HCT116 (cell line): Measurements from ENCODE around the gene GLT6D1. TPM values are rescaled to one million over a fixed set of nuclear protein-coding genes. Genes with fewer than 3 reads are reported as not detected.

Experiments
- ATAC-seq: fragments of 200-7000 bp; cut with Tn5 transposase; 2 replicates; pipeline ENCODE4 v1.9.1; 2020; ENCODE audit warnings: mild to moderate bottlenecking, moderate library complexity
- BruUV-seq: library from RNA; stranded (reverse); fragments of 400-500 nt; replicated peaks from 2 replicates; lab custom pipeline; 2021; lab: Mats Ljungman, UMichigan
- CTCF ChIA-PET: fragments of 300-600 bp; sonication (Branson Sonifier 250); formaldehyde crosslinking; loops from one replicate; lab custom pipeline; 2021; ENCODE audit warnings: antibody characterized with exemption; lab: Charles Lee
- POLR2A ChIA-PET: fragments of 300-600, 350-600 bp; sonication (Branson Sonifier 250); formaldehyde crosslinking; loops from one replicate; lab custom pipeline; 2021; ENCODE audit warnings: antibody characterized with exemption; lab: Charles Lee
- RAD21 ChIA-PET, 2 experiments: fragments of 300-600 bp; sonication (Branson Sonifier 250); formaldehyde crosslinking; loops; one replicate each; lab custom pipeline; 2023; ENCODE audit warnings: low total read pairs in 2 of 2; ENCODE audit not compliant: uncharacterized antibody in 2 of 2, unreplicated experiment in 2 of 2, low non-redundant PET in 1 of 2; lab: Charles Lee
- DNase-seq: peaks from one replicate; pipeline ENCODE4 v3.0.0-alpha.2; 2010; ENCODE audit warnings: low read depth, low spot score
- H2AFZ ChIP-seq: fragments of 200-600 bp; shearing (Covaris generic), sonication (generic); 2 replicates; pipeline ENCODE4 v1.6.1; 2017; ENCODE audit warnings: low read depth, mixed run types, mixed read lengths, antibody characterized with exemption, low read length; ENCODE audit not compliant: poor library complexity, severe bottlenecking
- H3K27ac ChIP-seq: 2 replicates; pipeline ENCODE4 v1.5.1; 2012; ENCODE audit warnings: low read depth, low read length
- H3K27me3 ChIP-seq: fragments of 200-600 bp; sonication (generic); 2 replicates; pipeline ENCODE4 v1.6.1; 2016; ENCODE audit warnings: mixed run types, low read length, mixed read lengths; ENCODE audit not compliant: insufficient read depth
- H3K36me3 ChIP-seq, 2 experiments: fragments of 200-500 bp in 1 of 2; fragments of 200-600 bp in 1 of 2; sonication (Bioruptor generic) in 1 of 2; sonication (generic) in 1 of 2; 2 replicates each; pipeline versions ENCODE4 v1.5.1 to v1.6.1; 2014 to 2016; ENCODE audit warnings: low read length in 2 of 2, inconsistent platforms in 1 of 2, mixed read lengths in 1 of 2, mixed run types in 1 of 2; ENCODE audit not compliant: insufficient read depth in 2 of 2, control insufficient read depth in 1 of 2
- H3K4me1 ChIP-seq, 2 experiments: fragments of 200-600 bp in 1 of 2; sonication (generic) in 1 of 2; 2 replicates each; pipeline versions ENCODE4 v1.5.1 to v1.6.1; 2012 to 2017; ENCODE audit warnings: low read length in 2 of 2, inconsistent platforms in 1 of 2, mild to moderate bottlenecking in 1 of 2, mixed read lengths in 1 of 2, mixed run types in 1 of 2, moderate library complexity in 1 of 2; ENCODE audit not compliant: insufficient read depth in 2 of 2, control insufficient read depth in 1 of 2
- H3K4me2 ChIP-seq: fragments of 200-600 bp; sonication (generic); 2 replicates; pipeline ENCODE4 v1.6.1; 2017; ENCODE audit warnings: mixed run types, low read length, mixed read lengths
- H3K4me3 ChIP-seq, 2 experiments: fragments of 200-600 bp in 1 of 2; sonication (generic) in 1 of 2; replicated peaks in 1 of 2; 2 replicates each; pipeline ENCODE4 v1.5.1; 2011 to 2016; ENCODE audit warnings: low read length in 2 of 2, control low read depth in 1 of 2, low read depth in 1 of 2, mild to moderate bottlenecking in 1 of 2, mixed read lengths in 1 of 2, mixed run types in 1 of 2
- H3K79me2 ChIP-seq: fragments of 200-600 bp; sonication (generic); 2 replicates; pipeline ENCODE4 v1.6.1; 2017; ENCODE audit warnings: mild to moderate bottlenecking, mixed run types, low read length, moderate library complexity, mixed read lengths; ENCODE audit not compliant: insufficient read depth
- H3K9ac ChIP-seq: fragments of 200-600 bp; sonication (generic); 2 replicates; pipeline ENCODE4 v1.6.1; 2016; ENCODE audit warnings: low read length, mixed read lengths
- H3K9me2 ChIP-seq: fragments of 200-600 bp; sonication (generic), shearing (Covaris generic); 2 replicates; pipeline ENCODE4 v1.6.1; 2017; ENCODE audit warnings: mixed run types, mild to moderate bottlenecking, moderate library complexity; ENCODE audit not compliant: insufficient read depth
- H3K9me3 ChIP-seq, 2 experiments: fragments of 200-500 bp in 1 of 2; fragments of 200-600 bp in 1 of 2; sonication (Bioruptor generic) in 1 of 2; sonication (generic) in 1 of 2; 2 replicates each; pipeline ENCODE4 v1.6.1; 2014 to 2017; ENCODE audit warnings: low read length in 2 of 2, mixed read lengths in 2 of 2, inconsistent platforms in 1 of 2, low read depth in 1 of 2, mild to moderate bottlenecking in 1 of 2, mixed run types in 1 of 2, moderate library complexity in 1 of 2; ENCODE audit not compliant: control insufficient read depth in 1 of 2, insufficient read depth in 1 of 2
- H4K20me1 ChIP-seq: fragments of 200-600 bp; sonication (generic), shearing (Covaris generic); 2 replicates; pipeline ENCODE4 v1.6.1; 2017; ENCODE audit warnings: mixed run types, mild to moderate bottlenecking, moderate library complexity; ENCODE audit not compliant: insufficient read depth
- CBX3 ChIP-seq: IDR thresholded peaks from 2 replicates; pipeline ENCODE4 v1.6.1; 2012; ENCODE audit warnings: low read depth
- ELF1 ChIP-seq: IDR thresholded peaks from 2 replicates; pipeline ENCODE4 v1.6.1; 2012; ENCODE audit warnings: low read depth, borderline replicate concordance
- FOSL1 ChIP-seq: IDR thresholded peaks from 2 replicates; pipeline ENCODE4 v1.6.1; 2012; ENCODE audit warnings: low read depth
- POLR2AphosphoS5 ChIP-seq: IDR thresholded peaks from 2 replicates; pipeline ENCODE4 v1.6.1; 2011; ENCODE audit warnings: mild to moderate bottlenecking, low read depth, low read length, moderate library complexity
- SRF ChIP-seq: IDR thresholded peaks from 2 replicates; pipeline ENCODE4 v1.6.1; 2012; ENCODE audit warnings: low read depth
- intact Hi-C: fragments of 100-400 bp; cut with micrococcal nuclease; formaldehyde crosslinking; loops from 2 replicates; pipeline ENCODE4 v1.10.0; 2022
- total RNA-seq: library from RNA; stranded (reverse); gene quantifications from one replicate; pipeline ENCODE4 v1.2.1, GENCODE V29; 2021; ENCODE audit not compliant: unreplicated experiment
- TF ChIP-seq, protein P1 (sequence below): IDR thresholded peaks from 2 replicates; pipeline ENCODE4 v1.6.1; 2012; ENCODE audit warnings: low read depth
- TF ChIP-seq, protein P2 (sequence below): IDR thresholded peaks from 2 replicates; pipeline ENCODE4 v1.6.1; 2012

The GLT6D1 gene
- total RNA-seq, 1 experiment from 2014 or later: not detected

DNA sequence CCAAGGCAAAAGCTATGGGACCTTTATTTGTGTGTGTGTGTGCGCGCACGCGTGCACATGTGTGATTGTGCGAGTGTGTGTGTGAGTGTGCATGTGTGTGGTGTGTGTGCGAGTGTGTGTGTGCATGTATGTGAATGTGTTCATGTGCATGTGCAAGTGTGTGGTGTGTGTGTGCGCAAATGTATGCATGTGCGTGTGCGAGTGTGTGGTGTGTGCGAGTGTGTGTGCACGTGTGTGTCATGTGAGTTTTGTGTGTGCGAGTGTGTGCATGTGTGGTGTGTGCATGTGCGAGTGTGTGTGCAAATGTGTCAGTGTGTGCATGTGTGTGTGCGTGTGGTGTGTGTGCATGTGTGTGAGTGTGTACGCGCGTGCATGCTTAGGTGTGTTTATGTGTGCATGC is 11.1 kb upstream of the GLT6D1 start:
- intact Hi-C loops: no loop called here
- H3K4me2 ChIP-seq: no peak overlapping the region

DNA sequence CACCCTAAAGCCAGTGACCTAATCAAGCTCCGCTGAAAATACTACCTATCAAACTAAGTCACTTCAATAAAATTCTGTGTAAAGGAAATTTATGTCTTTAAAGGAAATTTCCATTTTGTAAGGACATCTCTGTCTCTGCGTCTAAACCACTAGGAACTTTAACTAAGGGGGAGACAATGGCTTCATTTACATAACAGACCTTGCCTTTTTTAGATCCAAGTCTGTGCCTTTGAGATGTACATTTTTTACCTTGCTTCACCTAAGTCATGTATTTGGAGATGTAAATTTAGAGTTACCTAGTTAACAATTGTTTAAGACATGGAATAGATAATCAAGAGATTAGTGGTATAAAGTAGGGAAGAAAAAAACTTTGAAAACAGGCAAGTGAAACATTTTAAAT is 10.2 kb upstream of the GLT6D1 start:
- ATAC-seq (no peak), DNase-seq (no peak)
- Histone ChIP-seq H3K9ac (no peak overlapping the region), H3K27me3 (no peaks in the 10 kb centered on the region), H3K27ac (no peak overlapping the region), H3K36me3 (no peaks in the 10 kb centered on the region), H3K4me1 (no peaks in the 10 kb centered on the region), H3K79me2 (no peaks in the 10 kb centered on the region), H4K20me1 (no peaks in the 10 kb centered on the region), H3K9me3 (peaks cover 18 to 46% of the 10 kb centered on the region in 2 experiments; a peak in 3 of 4 replicates), H3K9me2 (no peaks in the 10 kb centered on the region), H3K4me2 (no peak overlapping the region), H2AFZ (no peak overlapping the region), H3K4me3 (no peak overlapping the region)
- TF ChIP-seq SRF: no peak
- no peak for TF ChIP-seq POLR2AphosphoS5
- TF ChIP-seq FOSL1: no peak
- no peak for TF ChIP-seq CBX3
- TF ChIP-seq, protein P1, sequence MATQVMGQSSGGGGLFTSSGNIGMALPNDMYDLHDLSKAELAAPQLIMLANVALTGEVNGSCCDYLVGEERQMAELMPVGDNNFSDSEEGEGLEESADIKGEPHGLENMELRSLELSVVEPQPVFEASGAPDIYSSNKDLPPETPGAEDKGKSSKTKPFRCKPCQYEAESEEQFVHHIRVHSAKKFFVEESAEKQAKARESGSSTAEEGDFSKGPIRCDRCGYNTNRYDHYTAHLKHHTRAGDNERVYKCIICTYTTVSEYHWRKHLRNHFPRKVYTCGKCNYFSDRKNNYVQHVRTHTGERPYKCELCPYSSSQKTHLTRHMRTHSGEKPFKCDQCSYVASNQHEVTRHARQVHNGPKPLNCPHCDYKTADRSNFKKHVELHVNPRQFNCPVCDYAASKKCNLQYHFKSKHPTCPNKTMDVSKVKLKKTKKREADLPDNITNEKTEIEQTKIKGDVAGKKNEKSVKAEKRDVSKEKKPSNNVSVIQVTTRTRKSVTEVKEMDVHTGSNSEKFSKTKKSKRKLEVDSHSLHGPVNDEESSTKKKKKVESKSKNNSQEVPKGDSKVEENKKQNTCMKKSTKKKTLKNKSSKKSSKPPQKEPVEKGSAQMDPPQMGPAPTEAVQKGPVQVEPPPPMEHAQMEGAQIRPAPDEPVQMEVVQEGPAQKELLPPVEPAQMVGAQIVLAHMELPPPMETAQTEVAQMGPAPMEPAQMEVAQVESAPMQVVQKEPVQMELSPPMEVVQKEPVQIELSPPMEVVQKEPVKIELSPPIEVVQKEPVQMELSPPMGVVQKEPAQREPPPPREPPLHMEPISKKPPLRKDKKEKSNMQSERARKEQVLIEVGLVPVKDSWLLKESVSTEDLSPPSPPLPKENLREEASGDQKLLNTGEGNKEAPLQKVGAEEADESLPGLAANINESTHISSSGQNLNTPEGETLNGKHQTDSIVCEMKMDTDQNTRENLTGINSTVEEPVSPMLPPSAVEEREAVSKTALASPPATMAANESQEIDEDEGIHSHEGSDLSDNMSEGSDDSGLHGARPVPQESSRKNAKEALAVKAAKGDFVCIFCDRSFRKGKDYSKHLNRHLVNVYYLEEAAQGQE: no peak
- POLR2A ChIA-PET: no interaction called here
- CTCF ChIA-PET: no interaction called here
- BruUV-seq: no TSS peak
- RAD21 ChIA-PET: no interaction called here
- intact Hi-C loops: no loop called here

More for the DNA sequence above, 11.1 kb upstream of the GLT6D1 start:
- no peak for ATAC-seq
- CTCF ChIA-PET: no interaction called here
- no peak overlapping the region for H3K27ac ChIP-seq
- TF ChIP-seq ELF1: no peak
- TF ChIP-seq, protein P2, sequence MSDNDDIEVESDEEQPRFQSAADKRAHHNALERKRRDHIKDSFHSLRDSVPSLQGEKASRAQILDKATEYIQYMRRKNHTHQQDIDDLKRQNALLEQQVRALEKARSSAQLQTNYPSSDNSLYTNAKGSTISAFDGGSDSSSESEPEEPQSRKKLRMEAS: no peak
- TF ChIP-seq, all 23 proteins: peak for 0
- no peak for DNase-seq
- no peaks in the 10 kb centered on the region for H3K36me3 ChIP-seq
- BruUV-seq: no TSS peak
- H3K4me3 ChIP-seq: no peak overlapping the region
- RAD21 ChIA-PET: no interaction called here
- no peak overlapping the region for H3K9ac ChIP-seq
- no peaks in the 10 kb centered on the region for H4K20me1 ChIP-seq
- no peaks in the 10 kb centered on the region for H3K79me2 ChIP-seq
- H3K4me1 ChIP-seq: no peaks in the 10 kb centered on the region
- no peaks in the 10 kb centered on the region for H3K9me2 ChIP-seq
- peaks cover 9 to 39% of the 10 kb centered on the region in 2 experiments; a peak in 3 of 4 replicates for H3K9me3 ChIP-seq
- H3K27me3 ChIP-seq: no peaks in the 10 kb centered on the region
- POLR2A ChIA-PET: no interaction called here
- no peak overlapping the region for H2AFZ ChIP-seq
